Stimulated activated naive CD4-positive, alpha-beta T cell treated with Interleukin-2 at 50 U/mL for 16 hours (primary cell): ENCODE data around the gene CDC20.
"Not testable (repeated sequence)": the region's sequence is repeated elsewhere in the genome, so short reads cannot be mapped to it uniquely, and the experiment has no call there.

ENCODE experiments used
- DNase-seq: peaks from one replicate; lab custom pipeline; 2025; lab: John Stamatoyannopoulos, UW

The CDC20 gene

DNA sequence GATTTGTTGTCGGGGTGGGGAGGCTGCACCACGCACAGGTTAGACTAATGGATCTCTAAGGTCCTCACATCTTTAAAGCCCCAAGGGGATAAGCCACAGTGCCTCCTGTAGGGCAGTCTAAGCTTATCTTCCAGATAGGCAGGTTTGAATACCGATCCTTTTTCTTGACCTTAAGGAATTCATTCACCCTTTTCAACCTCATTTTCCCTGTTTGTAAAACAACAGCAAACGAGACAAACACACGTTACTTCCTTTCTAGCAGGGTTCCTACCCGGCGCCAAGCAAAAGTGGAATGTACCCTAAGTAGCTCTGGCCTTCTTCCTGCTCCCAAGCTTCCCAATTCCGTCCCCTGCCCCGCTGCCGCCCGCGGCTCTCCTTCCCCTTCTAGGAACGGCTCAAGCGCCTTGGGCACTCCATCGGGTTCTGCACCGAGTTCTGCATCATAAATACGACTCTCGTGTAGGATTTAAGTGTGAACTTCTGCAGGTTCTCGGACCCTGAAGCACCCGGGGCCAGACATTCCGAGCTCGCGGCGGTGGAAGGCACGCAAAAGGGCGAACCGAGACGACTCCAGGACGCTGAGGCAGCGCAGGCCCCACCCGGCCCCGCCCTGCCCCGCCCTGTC lies 548 bp upstream of the CDC20 start:
- DNase-seq: no peak

DNA sequence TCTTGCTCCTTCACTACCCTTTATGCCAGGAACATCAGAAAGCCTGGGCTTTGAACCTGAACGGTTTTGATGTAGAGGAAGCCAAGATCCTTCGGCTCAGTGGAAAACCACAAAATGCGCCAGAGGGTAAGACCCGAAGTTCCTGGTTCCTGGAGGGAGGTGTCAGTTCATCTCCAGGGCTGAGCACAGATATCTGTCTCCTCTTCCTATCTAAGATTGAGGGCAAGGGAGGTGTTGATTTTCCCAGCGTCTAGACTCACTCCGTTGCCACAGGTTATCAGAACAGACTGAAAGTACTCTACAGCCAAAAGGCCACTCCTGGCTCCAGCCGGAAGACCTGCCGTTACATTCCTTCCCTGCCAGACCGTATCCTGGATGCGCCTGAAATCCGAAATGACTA lies 915 bp downstream of the CDC20 start:
- no peak for DNase-seq

DNA sequence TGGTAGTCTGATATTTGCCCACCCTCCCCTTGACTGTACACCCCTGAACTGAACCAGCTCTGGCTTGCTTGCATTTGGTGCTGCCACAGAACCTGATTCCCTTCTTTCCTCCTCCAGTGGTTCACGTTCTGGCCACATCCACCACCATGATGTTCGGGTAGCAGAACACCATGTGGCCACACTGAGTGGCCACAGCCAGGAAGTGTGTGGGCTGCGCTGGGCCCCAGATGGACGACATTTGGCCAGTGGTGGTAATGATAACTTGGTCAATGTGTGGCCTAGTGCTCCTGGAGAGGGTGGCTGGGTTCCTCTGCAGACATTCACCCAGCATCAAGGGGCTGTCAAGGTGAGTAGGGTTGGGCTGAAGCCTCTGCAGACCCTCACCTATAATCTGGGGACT lies 1.8 kb downstream of the CDC20 start:
- no peak for DNase-seq

DNA sequence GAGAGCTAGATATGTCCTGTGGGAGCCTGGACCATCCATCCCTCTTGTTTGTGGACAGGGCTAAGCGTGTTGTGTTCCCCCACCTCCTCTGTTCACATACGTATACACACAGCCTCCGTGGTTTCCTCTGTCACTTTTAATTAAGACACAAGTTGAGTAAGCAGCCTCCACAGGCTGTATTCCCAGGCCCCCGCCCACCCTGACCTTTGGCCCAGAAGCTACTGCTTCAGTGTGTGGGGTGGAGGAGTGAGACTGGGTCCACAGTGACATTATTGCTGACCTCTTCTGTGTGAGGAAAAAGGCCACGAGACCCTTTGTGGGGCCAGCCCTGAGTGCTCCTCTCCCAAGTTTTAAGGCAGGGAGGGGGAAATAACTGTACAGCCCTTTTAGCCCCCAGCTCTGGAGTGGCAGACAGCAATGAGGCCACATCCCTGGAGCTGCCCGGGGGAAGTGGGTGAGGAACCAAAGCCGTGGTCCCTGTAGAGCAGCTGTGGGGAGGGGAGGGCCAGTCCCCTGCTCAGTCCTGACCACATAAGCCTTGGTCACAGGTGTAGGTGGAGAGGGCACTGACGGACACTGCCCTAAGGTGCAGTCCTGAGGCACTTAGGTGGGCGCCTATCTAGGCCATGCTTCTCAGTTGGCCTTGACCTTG lies 4.6 kb downstream of the CDC20 start:
- no peak for DNase-seq

DNA sequence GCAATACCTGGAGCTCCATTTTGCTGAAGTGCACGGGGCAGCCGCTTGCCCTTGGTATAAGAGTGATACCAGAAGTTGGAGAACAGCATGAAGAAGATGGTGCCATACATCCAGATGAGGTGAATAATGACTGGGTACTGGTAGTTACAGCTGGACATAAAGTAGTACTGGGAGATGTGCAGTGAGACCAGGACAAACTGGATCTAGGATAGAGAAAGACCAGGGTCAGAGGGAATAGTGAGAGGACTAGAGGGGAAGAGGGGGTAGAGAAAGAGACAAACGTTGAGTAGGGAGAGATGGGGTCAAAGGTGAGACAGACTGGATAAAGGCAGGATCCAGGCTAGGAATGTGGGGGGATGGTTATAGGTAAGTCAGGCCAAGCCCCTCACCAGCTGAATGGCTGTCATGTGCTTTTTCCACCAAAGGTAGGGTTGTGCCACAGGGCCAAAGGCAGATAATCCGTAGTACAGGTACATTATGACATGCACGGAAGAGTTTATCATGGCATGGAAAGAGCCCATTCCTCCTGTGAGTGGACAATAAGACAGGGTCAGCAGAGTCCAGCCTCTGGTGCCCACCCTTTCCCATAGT lies 5.2 kb downstream of the CDC20 start:
- no peak for DNase-seq

DNA sequence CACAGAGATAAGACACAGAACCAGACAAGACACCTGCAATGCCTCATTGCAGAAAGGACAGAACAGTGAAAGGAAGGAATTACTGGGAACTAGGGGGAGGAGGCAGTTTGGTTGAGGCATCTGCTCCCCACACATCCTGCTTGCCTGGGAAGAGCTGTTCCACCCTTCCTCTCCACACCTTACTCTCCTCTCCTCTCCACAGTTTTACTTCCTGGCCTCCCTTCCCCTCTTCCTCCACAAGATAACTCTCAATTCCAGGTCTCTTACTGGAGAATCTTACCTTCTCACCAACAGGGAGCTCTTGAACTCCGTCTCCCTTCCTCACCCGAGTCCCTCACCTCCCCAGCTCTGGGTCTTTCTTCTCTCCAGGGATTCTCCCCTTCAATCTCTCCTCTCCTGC lies 6.9 kb downstream of the CDC20 start:
- DNase-seq: no peak

DNA sequence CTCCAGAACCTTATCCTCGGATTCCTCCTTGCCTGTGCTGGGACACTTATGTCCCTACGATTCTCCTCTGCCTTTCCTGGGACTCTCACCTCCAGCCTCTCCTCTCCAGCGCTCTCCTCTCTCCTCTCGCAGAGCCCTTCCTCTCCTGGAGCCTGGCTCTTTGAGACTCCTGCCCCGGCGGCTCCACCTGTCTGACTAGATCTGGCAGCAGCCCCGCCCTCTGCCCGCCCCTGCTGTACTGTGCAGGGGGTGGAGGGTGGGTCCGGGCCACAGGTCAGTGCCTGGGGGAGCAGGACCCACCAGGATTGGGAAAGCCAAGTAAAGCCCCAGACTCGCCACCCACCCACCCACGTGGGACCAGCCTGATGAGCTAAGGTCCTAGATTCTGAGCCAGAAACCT lies 7.4 kb downstream of the CDC20 start:
- DNase-seq: no peak

DNA sequence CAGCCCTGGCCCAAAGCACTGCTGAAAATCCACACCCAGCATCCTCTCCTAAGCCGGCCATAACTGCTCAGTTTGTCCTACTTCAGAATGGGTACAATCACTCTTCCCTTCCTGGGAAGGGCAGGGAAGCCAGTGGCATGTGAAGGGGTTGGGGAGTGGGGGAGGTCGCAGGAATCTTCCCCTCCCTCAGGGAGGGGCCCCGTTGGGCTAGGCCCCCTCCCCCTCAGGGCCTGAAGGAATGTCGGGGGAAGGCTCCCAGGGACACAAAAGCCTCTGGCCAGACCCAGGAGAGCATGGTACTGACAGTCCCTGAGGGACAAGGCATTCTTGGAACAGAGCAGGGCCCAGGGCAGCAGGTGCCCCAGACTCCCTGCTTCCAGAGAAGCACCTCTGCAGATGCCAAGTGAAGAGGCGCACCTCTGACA lies 7.8 kb downstream of the CDC20 start:
- DNase-seq: no peak

DNA sequence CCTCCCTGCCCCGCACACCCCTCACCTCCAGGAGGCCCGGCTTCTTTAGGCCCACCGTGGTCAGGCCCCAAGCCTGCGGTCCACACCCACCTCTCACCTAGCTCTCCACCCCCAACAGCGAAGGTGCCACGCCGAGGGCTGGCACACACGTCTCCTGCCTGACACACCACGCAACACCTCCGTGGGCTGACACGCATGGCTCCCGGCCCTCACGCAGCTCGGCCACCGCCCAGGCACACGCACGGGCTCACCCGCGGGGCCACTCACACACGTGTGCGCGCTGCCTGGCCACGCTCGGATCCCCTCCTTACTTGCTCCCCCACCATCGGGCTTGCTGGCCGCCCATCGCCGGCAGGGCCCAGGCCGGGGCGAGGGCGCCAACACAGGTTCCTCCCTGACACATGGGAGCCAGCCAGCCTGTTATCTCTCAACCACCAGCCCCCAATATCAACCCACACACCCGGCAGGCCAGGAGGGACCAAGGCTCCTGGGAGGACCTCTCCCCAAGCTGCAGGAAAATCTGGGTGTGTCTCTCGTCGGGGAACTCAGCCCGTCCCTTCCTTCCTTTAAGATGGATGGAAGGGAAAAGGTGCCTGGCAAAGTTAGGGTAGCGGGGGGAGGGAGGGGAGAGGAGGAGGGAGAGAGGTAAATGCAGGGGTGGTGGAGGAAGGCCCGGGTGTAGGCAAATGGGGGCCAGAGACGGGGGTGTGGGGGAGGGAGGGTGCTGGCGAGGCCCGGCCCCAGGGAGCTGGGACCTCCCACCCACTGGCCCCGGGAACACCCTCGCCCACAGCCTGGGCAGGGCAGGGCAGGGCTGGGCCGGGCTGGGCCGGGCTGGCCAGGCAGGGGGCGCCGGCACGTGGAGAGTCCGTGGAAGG lies 8.5 kb downstream of the CDC20 start:
- DNase-seq: peak; percentile 65

DNA sequence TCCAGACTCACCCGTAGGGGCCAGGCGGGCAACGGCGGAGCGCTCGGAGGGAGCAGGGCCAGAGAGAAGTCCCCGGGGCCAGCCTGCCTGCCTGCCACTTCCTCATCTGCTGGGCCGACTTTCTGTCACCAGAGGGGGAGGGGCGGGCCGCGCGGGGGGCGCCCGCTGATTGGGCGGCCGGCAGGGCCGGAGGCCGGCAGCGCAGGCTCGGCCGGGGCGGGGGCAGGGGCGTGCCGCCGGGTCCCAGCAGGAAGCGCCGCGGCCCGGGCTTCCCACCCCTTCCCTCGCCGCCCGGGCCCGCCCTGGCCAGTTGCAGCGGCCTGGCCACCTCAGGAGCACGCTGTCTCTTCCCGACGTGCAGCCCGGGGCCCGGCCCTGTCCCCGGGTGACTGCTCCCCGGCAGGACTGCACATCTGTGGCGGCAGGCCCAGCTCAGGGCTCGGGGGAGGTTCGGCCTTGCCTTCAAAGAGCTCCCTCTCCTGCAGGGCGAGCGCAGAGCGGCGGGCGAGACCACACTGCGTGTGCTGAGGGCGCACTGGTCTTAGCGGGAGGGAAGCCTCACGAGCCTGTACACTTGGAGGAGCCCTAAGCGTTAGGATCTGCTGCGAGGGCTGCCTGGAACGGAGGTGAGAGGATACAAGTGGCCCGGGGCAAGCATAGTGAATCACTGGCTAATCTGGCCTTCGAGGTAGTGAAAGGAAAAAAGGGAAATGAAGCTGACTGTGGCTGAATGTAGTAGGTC lies 9.3 kb downstream of the CDC20 start, which contains the start of gene ELOVL1:
TSS of gene ELOVL1 (minus strand) at position 108 of the 742 bp plus-strand sequence. CDS start 2,402 bp downstream, outside the sequence.
- DNase-seq: peak; percentile 85

DNA sequence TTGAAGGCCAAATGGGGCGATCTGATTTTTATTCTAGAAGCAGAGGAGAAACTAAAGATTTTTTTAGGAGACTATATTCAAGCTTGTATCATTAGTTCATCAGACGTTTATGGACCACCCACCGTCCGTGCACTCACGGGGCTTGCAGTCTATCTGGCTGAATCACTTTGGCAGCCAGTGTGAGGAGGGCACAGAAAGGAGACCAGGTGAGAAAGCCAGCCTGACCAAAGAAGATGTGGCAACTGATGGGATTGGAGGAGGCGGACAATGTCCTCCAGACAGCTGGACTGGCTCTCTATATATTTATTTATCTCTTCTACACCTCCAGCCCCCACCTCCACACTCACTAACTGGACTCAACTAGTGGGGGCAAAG lies 9.9 kb downstream of the CDC20 start:
- no peak for DNase-seq

DNA sequence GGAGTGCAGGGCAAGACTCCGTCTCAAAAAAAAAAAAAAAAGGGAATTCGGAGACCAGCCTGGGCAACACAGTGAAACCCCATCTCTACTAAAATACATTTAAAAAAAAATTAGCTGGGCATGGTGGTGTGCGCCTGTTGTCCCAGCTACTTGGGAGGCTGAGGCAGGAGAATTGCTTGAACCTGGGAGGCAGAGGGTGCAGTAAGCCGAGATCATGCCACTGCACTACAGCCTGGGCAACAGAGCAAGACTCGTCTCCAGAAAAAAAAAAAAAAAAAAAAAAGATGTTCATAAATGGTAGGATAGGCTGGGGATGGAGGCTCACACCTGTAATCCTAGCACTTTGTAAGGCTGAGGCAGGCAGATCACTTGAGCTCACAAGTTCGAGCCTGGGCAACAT lies 11.0 kb downstream of the CDC20 start:
- DNase-seq: not testable (repeated sequence)

DNA sequence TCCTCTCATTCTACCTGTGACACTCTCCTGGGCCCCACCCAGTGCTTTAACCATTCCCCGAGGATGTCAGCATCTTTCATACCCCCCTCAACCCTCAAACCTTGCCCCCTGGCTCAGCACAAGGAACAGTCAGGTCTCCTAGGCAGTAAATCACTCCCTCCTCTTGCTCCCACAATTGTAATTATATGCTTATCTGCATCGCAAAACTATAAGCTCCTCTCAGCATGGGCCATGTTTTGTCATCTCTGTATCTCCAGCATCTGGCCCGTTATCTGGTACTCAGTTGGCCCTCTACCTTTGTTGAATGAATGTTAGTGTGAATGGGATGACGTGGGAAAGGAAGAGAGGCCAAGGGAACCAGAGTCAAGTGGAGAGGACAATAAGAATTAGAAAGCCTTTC lies 11.8 kb downstream of the CDC20 start:
- no peak for DNase-seq

DNA sequence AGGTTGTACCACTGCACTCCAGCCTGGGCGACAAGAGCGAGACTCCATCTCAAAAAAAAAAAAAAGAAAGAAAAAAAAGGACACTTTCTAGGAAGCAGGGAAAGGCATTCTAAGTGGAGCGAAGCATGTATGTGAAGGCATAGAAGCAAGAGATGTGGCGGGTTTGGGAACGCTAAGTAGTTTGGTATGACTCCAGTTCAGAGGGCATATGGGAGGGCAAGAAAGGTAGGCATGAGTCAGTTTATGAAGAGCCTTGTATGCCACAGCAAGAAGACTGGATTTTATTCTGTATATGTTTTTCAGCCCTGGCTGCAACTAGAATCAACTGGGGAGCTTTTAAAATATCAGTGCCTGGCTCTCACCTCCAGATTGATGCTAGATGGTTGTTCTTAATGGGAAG lies 13.4 kb downstream of the CDC20 start:
- DNase-seq: no peak

DNA sequence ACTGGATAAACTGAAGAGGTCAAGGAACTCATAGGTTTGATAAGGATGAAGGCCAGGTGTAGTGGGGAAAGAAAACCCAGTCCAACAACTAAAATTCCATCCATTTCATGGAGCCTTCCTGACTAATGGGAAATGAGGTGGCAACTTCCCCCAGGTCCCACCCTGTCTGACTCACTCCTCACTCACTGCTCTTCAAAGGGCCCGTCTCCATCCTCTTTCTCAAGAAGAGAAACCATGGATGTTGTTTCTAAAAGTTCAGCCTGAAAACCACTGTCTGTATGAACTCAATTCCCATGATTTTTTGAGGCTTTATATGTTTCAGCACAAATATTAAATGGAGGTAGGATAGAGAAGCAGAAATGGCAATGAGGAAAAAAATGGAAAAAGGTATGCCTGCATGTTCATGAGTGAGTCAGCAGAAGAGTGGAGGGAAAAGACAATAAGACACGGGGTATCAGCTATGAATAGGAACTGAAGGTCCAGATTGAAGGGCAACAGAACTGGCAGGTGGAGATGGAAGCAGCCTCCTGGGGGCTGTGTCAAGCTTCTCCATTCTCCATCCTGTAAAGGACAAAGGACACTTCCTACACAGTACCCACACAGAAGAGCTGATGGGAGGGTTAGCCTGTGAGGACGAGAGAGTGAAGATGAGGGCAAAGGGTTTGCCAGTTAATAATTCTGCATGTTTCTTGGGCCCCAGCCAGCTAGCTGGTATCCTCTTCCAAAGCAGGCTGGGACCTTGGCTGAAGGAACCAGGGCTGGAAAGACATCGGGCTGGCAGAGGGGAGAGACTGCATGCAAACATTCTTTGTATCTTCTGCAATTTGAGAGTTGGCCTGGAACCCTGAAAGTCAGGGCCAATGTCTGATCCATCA lies 14.5 kb downstream of the CDC20 start:
- no peak for DNase-seq

DNA sequence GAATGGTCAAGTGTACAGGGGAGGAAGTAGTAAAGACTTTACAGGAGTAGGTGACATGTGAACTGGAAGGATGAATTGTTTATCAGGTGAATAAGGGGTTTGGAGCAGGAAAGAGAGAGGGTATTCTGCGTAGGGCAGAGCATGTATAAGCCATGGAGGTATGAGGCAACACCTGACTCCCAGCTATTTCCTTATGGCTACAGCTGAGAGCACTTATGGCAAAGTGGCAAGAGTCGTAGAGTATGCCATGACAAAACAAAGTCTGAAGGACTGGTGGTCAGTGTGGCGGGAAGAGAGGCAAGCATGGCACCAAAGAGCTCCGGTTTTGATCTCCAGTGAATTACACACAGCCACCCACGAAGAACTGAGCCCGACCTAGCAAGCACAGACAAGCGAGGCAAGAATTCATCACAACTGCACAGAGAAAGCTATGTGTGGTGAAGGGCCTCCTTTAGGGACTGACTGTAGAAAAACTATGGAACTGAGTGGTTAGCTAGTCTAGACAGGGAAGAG lies 18.0 kb downstream of the CDC20 start:
- DNase-seq: no peak

DNA sequence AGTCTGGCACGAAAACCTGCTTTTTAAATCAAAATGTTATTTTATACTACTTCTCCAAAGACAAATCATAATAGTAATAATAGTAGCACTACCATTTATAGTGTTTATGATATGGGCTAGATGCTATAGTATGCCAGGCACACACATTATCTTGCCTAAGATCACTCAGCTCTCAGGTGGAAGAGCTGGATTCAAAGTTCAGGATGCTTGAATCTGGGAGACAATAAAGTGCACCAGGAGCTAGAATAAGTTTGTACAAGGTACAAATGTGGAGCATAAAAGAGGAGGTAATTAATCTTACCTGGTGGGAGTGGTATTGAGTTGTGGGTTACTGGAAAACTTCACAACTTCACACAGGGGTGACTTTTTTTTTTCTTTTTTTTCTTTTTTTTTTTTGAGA lies 19.1 kb downstream of the CDC20 start:
- no peak for DNase-seq

DNA sequence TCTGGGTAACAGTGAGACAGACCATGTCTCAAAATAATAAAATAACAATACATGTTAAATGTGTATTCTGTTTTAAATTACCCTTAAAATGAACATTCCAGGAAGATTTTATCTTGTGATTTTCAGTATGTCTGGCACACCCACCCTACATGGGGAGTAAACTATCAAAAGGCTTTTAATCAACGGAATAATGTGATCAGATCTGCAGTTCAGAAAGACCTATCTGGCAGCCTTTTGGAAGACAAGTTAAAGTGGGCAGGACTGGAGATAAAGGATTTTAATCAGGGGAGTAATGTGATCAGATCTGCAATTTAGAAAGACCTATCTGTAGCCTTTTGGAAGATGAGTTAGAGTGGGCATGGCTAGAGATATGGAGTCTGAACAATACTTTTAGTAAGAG lies 20.7 kb downstream of the CDC20 start:
- DNase-seq: no peak

DNA sequence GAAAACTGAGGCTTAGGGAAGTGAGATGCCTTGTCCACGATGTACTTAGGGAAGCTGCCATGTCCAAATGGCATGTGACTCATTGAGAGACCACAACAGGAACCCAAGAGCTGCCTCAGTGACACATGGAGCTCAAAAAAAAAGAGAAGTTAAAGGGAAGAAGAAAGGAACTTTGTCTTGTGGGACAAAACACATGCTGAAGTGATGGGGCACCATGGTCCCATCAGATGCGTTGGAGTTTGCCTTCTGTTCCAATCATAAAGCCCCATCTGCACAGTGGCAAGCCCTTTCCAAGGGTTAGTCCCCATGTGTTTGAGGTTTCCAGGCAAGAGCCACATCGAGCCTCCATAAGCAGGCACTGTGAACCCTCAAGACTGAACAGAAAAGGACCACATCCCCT lies 22.8 kb downstream of the CDC20 start:
- DNase-seq: no peak

DNA sequence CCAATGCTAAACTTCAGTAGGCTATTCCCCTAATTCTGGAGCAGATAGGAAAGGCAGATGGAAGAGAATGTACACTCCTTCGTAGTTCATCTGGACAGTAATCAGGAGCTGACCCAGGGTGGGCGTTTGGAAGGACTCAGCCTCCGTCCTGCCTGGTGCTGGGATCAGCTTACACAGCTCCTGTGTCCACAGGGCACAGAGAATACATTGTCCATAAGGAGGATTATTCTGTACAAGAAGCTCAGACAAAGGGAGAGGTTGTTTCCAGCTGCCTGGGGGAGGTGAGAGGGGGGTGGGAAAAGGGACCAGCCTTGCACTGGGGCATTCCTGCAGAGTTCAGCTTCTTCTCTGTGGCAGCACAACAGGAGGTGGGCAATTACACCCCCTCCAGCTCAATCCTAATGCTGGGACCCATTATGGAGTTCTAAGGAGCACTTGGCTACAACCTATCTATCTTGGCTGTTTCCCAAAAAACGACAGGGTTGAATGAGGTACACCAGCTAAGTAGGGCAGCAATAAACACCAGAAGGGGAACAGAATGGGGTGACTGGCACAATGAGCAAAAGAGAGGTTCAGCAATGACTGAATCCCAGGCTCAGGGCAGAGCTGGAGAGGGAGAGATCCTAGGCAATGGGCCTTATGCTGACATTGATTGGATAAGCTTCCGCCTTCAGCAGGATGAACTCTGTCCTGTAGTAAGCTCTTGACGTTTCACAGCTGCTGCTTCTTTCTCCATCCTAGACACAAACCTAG lies 23.4 kb downstream of the CDC20 start:
- DNase-seq: no peak
